B cell (primary cell): ENCODE measurements around the gene TRIM27.

Experiments
- CTCF ChIP-seq: fragments of 200-600 bp; IDR thresholded peaks from one replicate; pipeline ENCODE4 v1.8.0; 2022; ENCODE audit warnings: antibody characterized with exemption, mild to moderate bottlenecking
- EZH2 ChIP-seq: IDR thresholded peaks from 2 replicates; pipeline ENCODE4 v1.6.1; 2012; ENCODE audit warnings: borderline replicate concordance, low read depth, mild to moderate bottlenecking, moderate library complexity, low read length; ENCODE audit not compliant: insufficient read depth, poor library complexity, severe bottlenecking

- TF ChIP-seq CTCF (no peak), EZH2 (no peak)
Measured at GRCh38 chr6:28865401-28866204, 58.2 kb downstream of the TRIM27 start.
